DOHH2 (cell line): ENCODE measurements around the gene POLR1D.

ENCODE experiments used
- H3F3A ChIP-seq: fragments of 200-600 bp; sonication (generic), shearing (Covaris generic); 2 replicates; pipeline ENCODE4 v1.6.0; 2016; ENCODE audit warnings: antibody characterized with exemption, mild to moderate bottlenecking; ENCODE audit not compliant: control insufficient read depth, insufficient read depth
- H3K27ac ChIP-seq: fragments of 200-600 bp; sonication (generic); 2 replicates; pipeline ENCODE4 v1.5.1; 2014; ENCODE audit warnings: low read depth, mild to moderate bottlenecking, low read length, moderate library complexity
- H3K27me3 ChIP-seq: fragments of 200-600 bp; sonication (generic); 2 replicates; pipeline ENCODE4 v1.6.1; 2014; ENCODE audit warnings: mild to moderate bottlenecking, low read length, mixed read lengths; ENCODE audit not compliant: control insufficient read depth
- H3K36me3 ChIP-seq: fragments of 200-600 bp; sonication (generic); 2 replicates; pipeline ENCODE4 v1.6.1; 2014; ENCODE audit warnings: mild to moderate bottlenecking, low read length, moderate library complexity, mixed read lengths; ENCODE audit not compliant: control insufficient read depth
- H3K4me1 ChIP-seq: fragments of 200-600 bp; sonication (generic); 2 replicates; pipeline ENCODE4 v1.6.1; 2014; ENCODE audit warnings: mild to moderate bottlenecking, low read length, mixed read lengths; ENCODE audit not compliant: control insufficient read depth
- H3K4me2 ChIP-seq: fragments of 200-600 bp; sonication (generic); 2 replicates; pipeline ENCODE4 v1.6.0; 2014; ENCODE audit warnings: mild to moderate bottlenecking, low read length, moderate library complexity
- H3K4me3 ChIP-seq: fragments of 200-600 bp; sonication (generic); 2 replicates; pipeline ENCODE4 v1.5.1; 2014; ENCODE audit warnings: mild to moderate bottlenecking, low read length, mixed read lengths
- H3K79me2 ChIP-seq: fragments of 200-600 bp; sonication (generic); 2 replicates; pipeline ENCODE4 v1.6.1; 2014; ENCODE audit warnings: mild to moderate bottlenecking, low read length, mixed read lengths; ENCODE audit not compliant: control insufficient read depth
- H3K9me2 ChIP-seq: fragments of 200-600 bp; sonication (generic); replicated peaks from 2 replicates; pipeline ENCODE4 v1.6.1; 2014; ENCODE audit warnings: mild to moderate bottlenecking, low read length, mixed read lengths; ENCODE audit not compliant: control insufficient read depth
- H3K9me3 ChIP-seq: fragments of 200-600 bp; sonication (generic); 2 replicates; pipeline ENCODE4 v1.6.1; 2014; ENCODE audit warnings: antibody characterized with exemption, low read length, mixed read lengths; ENCODE audit not compliant: control insufficient read depth, insufficient read depth
- H4K20me1 ChIP-seq: fragments of 200-600 bp; sonication (generic); 2 replicates; pipeline ENCODE4 v1.6.0; 2014; ENCODE audit warnings: low read depth, mild to moderate bottlenecking, antibody characterized with exemption, low read length, moderate library complexity; ENCODE audit not compliant: control insufficient read depth, insufficient read depth
- EZH2phosphoT487 ChIP-seq: fragments of 200-600 bp; sonication (generic); IDR thresholded peaks from 2 replicates; pipeline ENCODE4 v1.6.1; 2017; ENCODE audit warnings: borderline replicate concordance, mild to moderate bottlenecking, antibody characterized with exemption, low read length, moderate library complexity, mixed read lengths
- TF ChIP-seq, protein P1 (sequence below): fragments of 200-600 bp; sonication (generic); IDR thresholded peaks from one replicate; pipeline ENCODE4 v1.5.1; 2014; ENCODE audit warnings: antibody characterized with exemption, mild to moderate bottlenecking, low read depth, low read length; ENCODE audit not compliant: poor library complexity, severe bottlenecking

Gene POLR1D

DNA sequence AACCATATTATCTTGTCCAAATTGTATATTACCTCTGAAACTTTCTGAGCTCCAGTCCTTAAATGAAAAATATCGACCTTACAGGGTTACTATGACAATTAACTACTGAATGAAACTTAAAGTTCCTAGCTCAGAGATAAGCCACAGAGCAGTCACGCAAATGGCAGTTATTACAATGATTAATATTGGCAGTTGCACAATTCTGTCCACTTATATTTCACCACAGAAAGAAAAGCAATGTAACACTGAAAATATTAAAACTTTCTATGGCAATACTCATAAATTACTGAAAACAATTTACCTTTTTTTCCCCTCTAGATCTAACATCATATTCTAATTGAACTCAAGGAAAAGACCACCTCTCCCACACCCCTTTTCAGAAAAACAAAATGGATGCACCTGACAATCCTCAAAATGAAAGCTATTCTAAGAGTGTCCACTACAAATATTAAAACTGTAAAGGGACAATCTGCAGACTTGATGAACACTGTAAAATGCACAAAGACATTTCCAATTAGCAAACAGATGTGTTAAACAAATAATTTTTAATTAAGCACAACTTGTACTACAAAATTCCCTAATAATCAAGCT, 16.0 kb upstream of the POLR1D start:
- H3K27me3 ChIP-seq, result no peaks in the 10 kb centered on the region
- no peaks in the 10 kb centered on the region for H3K9me2 ChIP-seq
- no peaks in the 10 kb centered on the region for H3K9me3 ChIP-seq
- H3K4me2 ChIP-seq, result no peak overlapping the region
- H3K36me3 ChIP-seq, result no peaks in the 10 kb centered on the region
- peaks cover 22% of the 10 kb centered on the region for H3K4me1 ChIP-seq
- peaks cover 64% of the 10 kb centered on the region for H3K79me2 ChIP-seq
- no peaks in the 10 kb centered on the region for H3F3A ChIP-seq
- TF ChIP-seq, protein P1, sequence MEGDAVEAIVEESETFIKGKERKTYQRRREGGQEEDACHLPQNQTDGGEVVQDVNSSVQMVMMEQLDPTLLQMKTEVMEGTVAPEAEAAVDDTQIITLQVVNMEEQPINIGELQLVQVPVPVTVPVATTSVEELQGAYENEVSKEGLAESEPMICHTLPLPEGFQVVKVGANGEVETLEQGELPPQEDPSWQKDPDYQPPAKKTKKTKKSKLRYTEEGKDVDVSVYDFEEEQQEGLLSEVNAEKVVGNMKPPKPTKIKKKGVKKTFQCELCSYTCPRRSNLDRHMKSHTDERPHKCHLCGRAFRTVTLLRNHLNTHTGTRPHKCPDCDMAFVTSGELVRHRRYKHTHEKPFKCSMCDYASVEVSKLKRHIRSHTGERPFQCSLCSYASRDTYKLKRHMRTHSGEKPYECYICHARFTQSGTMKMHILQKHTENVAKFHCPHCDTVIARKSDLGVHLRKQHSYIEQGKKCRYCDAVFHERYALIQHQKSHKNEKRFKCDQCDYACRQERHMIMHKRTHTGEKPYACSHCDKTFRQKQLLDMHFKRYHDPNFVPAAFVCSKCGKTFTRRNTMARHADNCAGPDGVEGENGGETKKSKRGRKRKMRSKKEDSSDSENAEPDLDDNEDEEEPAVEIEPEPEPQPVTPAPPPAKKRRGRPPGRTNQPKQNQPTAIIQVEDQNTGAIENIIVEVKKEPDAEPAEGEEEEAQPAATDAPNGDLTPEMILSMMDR, result no peak
- no peak for TF ChIP-seq EZH2phosphoT487
- H4K20me1 ChIP-seq, result no peaks in the 10 kb centered on the region
- H3K27ac ChIP-seq, result no peak overlapping the region
- H3K4me3 ChIP-seq, result no peak overlapping the region

DNA sequence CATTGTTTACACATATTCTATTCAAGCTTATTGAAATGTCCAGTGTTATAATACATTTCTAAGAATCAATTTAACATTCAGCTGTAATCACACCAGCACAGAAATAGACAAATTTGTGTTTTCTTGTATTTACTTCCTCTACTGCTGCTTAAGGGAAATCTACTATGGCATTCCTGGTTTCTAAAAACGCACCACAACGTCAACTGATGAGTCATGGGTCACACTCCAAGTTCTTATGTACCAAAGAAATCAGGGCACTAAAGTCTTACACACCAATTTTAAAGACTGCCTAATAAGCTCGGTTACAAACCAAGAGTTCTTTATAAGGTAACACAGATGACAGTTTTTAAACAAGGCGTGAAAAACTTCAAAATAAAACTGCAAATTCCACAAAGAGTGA, 14.6 kb upstream of the POLR1D start:
- Histone ChIP-seq H3K27ac (no peak overlapping the region), H3K4me1 (peaks cover 32% of the 10 kb centered on the region), H3K9me3 (no peaks in the 10 kb centered on the region), H3K36me3 (no peaks in the 10 kb centered on the region), H3K27me3 (no peaks in the 10 kb centered on the region), H3K4me3 (no peak overlapping the region), H3F3A (no peaks in the 10 kb centered on the region), H3K4me2 (no peak overlapping the region), H3K79me2 (peaks cover 73% of the 10 kb centered on the region), H3K9me2 (no peaks in the 10 kb centered on the region), H4K20me1 (no peaks in the 10 kb centered on the region)
- TF ChIP-seq EZH2phosphoT487, result no peak
- TF ChIP-seq, protein P1, result no peak

DNA sequence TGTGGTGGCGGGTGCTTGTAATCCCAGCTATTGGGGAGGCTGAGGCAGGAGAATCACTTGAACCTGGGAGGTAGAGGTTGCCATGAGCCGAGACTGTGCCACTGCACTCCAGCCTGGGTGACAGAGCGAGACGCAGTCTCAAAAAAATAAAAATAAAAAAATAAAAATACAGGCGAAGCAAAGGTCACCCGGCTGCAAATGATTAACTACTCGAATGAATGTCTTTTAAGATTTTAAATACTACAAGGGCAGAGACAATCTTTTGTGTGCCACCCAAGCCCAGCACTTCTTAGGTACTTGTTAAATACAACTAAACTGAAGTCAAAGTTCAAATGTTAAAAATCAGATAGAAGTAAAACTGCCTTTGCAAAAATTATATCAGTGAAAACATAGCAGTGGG, 8.1 kb upstream of the POLR1D start:
- Histone ChIP-seq H4K20me1 (no peaks in the 10 kb centered on the region; the same call in 1 of the 2 replicates), H3K27me3 (no peaks in the 10 kb centered on the region), H3K36me3 (no peaks in the 10 kb centered on the region), H3K27ac (no peak overlapping the region), H3K4me1 (peaks cover 40% of the 10 kb centered on the region), H3K9me2 (no peaks in the 10 kb centered on the region), H3F3A (no peaks in the 10 kb centered on the region), H3K4me3 (no peak overlapping the region), H3K9me3 (no peaks in the 10 kb centered on the region), H3K79me2 (peaks cover 97% of the 10 kb centered on the region), H3K4me2 (no peak overlapping the region)
- TF ChIP-seq EZH2phosphoT487, result no peak
- TF ChIP-seq, protein P1, result no peak
